HG03135 (cell line): Measurements from ENCODE around the gene SLAMF9.

Source experiments
- ATAC-seq: cut with Tn5 transposase; IDR thresholded peaks from one replicate; pipeline ENCODE4 v1.9.1; 2021; ENCODE audit warnings: mild to moderate bottlenecking, moderate library complexity; ENCODE audit not compliant: unreplicated experiment

SLAMF9 gene

GRCh38 chr1:159946242-159947187, 7.5 kb downstream of the SLAMF9 start:
- no peak for ATAC-seq

- no peak for ATAC-seq
These were observed 8.4 kb downstream of the SLAMF9 start, which contains the start of gene IGSF9 for GRCh38 chr1:159945483-159946241. Gene IGSF9 (minus strand): TSS chr1:159945613. CDS start chr1:159943454, 2,159 bp downstream.

- no peak for ATAC-seq
These were observed 9.2 kb downstream of the SLAMF9 start for GRCh38 chr1:159944623-159945455.

GRCh38 chr1:159943908-159944622, 10.0 kb downstream of the SLAMF9 start:
- no peak for ATAC-seq

DNA sequence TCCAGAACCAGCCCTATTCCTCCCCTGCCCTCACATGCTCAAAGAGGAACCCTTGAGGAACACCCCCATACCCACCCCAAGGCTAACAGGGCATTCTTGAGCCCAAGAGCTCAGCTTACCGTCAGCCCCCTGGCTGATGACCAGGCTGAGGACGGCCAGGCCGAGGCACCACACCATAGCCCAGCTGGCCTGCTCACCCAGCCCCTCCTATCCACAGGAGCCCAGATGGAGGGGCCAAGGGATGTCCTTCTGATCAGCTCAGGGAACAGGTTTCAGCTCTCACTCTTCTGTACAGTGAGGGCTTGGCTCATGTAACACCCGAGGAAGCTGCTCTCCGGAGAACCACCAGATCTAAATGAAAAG, 10.8 kb downstream of the SLAMF9 start:
- ATAC-seq: no peak

- ATAC-seq: no peak
These were observed 11.3 kb downstream of the SLAMF9 start for GRCh38 chr1:159942632-159943277.

- ATAC-seq: no peak
These were observed 12.2 kb downstream of the SLAMF9 start for GRCh38 chr1:159941591-159942560.

DNA sequence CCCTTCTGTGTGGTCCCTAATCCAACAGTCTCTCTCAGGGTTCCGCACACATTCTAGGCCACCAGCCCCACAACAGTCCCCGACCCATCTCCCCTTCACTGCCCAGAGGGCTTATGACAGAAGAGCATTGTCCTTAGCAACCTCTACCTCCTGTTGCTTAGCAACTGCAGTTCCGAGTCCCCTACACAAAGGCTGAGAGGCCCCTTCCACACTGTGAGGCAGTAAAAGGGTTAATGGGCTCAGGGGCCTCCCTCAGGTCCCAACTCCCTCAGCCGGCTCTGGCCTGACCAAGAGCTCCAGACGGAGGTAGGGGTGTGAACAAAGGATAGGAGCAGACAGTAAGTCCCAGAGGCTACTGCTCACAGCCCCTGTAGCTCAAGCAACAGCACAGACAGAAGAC, 12.9 kb downstream of the SLAMF9 start:
- ATAC-seq: no peak

DNA sequence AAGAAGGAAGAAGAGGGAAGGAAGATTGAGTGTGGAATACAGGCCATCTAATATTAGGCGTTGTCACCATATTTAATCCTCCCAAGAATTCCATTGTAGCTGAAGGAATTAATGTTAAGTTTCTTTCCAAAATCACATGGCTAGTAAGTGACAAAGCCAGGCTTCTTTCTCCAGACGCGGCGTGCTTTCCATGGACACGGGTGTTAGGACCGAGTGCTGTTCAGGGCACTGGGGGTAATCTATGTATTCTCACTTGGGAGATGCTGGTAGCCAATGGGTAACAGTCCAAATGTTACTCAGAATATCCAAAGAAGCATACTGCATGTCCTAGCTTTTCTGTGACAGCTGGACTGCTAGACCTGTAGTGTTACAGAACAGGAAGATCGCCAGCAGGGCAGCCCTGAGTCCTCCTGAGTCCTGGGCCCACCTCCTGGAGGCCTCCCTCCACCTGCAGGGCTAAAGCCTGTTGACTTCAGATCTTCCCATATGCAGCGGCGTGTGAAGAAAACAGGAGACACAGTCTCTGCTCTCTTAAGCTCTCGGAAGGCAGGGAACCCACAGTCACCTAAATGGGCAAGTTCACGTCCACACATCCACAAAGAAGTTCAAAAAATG, 13.9 kb downstream of the SLAMF9 start:
- no peak for ATAC-seq

DNA sequence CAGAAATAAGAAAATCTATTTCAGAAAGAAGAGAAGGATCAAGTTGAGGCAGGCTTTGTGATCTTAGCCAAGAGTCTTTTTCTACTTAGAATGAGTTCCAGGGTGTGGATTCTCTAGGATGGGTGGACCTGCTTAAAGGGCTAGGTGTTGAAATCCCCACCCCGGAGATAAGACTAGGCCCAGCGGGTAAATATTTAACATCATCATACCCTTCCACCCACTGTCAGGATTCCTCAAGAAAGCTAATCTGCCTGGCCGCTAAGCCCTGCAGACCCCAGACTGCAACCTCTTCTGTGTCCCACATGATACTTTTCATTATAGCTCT, 14.4 kb downstream of the SLAMF9 start:
- ATAC-seq: no peak

GRCh38 chr1:159938905-159939677, 14.9 kb downstream of the SLAMF9 start:
- no peak for ATAC-seq

DNA sequence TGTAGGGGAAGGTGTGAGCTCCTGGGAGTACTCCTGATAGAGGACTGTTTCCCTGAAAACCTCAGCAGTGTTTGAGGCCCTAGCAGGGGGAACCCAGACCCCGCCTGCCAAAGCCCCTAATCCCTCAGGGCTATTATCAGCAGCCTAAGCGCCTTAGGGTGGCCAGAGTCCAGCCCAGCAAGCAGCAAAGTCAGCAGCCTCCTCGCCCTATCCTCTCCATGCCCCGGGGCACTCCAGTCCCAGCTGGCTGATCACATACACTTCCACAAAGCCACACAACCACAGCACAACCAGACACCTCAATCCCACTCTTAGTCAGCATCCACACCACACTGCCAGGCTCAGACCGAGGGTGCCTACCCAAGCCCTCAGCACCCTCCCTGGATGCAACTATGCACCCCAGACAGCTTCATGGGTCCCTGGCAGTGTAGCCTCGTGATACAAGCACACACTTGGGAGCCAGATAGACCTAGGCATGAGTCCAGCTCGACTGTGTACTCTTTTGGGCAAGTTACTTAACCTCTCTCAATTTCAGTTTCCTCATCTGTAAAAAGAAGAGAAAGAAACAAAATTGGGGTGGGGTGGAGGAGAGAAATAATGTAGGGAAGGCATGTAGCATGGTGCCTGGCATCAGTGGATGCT, 15.7 kb downstream of the SLAMF9 start:
- no peak for ATAC-seq

DNA sequence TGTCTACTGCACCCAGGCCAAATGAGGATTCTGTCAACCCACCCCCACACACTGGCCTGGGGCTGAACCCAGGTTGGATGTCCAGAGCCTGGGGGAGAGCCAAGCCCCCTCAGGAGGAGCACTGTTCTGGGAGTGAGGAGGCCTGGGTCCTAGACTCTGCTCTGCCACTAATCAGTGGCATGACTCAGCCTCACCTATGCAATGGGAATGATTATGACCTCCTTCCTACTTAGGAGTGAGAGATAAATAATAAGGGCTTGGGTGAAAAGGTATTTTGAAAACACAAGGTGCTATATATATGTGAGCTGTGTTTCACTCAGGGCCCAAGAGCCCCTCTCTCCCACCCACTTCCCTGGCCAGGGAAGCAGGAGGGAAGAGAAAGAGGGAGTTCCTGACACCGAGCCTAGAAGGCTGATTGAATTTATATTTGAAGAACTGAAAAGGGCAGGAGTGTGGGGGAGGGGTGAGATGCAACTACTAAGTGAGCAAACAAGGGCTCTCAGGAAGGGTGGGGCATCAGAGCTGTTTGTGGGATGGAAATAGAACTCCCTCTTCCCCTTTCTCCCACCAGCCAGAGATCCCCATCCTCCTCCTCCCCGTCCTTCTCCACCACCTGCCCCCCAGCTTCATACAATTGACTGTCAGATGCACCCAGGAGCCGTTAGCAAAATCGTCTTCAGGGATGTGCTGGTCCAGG, 16.8 kb downstream of the SLAMF9 start:
- ATAC-seq: no peak

DNA sequence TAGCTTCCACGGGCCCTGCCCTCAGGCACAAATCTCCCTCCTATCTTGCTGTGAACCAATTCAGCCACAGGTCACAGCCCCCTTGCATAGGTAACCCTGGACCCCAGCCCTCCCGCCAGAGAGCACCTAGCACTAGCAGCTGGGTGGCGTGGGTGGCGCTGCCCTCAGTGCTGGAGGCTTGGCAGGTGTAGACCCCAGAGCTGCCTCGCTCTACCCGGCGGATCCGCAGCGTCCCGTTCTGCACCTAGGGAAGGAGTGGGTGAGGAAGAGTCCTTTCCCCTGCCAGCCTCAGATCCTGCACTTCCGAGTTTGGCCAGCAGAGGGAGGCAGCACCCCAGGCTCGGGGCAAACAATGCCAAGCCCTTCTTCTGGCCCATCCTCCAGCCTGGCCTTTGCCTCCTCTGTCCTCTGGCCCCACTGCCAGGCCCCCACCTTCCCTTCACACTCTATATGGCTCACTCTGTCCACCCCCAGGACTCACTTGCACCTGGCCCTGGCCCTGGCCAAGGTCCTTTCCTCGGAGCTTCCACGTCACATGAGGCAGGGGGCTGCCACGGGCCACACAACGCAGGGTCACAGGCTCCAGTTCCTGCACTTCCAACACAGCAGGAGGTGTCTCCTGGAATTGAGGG, 17.6 kb downstream of the SLAMF9 start:
- no peak for ATAC-seq

DNA sequence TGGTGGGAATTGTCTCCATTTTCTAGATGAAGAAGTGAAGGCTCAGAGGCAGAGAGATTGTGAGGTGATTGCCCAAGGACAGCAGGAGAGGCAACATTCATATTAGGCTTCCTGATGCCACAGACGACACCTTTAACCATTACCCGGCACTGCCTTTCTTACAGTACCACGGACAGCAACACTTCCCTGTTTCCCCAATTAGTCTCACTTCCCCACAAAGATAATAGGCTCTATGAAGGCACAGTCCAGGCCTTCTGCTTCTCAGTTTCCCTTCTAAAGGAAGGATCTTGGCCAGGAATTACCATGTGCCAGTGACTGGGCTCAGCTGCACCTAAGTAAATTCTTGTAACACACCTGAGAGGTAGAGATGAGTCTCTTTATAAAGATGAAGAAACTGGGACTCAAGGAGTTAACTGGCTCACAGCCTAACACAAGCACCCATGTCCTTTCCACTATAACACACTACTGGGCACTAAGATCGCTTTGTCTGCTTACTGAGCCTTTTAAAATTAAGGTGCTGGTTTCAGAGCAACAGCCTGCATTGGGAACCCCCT, 18.2 kb downstream of the SLAMF9 start:
- no peak for ATAC-seq

- ATAC-seq: no peak
These were observed 18.7 kb downstream of the SLAMF9 start for GRCh38 chr1:159935305-159935704.
